Naive thymus-derived CD4-positive, alpha-beta T cell (primary cell): ENCODE measurements around the gene GPC2. TPM values are rescaled to one million over a fixed set of nuclear protein-coding genes. Genes with fewer than 3 reads are reported as not detected.

Experiments
- ATAC-seq: fragments of 150-1000 bp; cut with Tn5 transposase; 2 replicates; pipeline ENCODE4 v1.10.0; 2021; ENCODE audit warnings: mild to moderate bottlenecking, moderate library complexity
- CTCF ChIA-PET: fragments of 350-600 bp; sonication (Branson Sonifier 250); formaldehyde crosslinking; loops from one replicate; lab custom pipeline; 2021; ENCODE audit warnings: antibody characterized with exemption; lab: Charles Lee
- POLR2A ChIA-PET: fragments of 350-600 bp; sonication (Branson Sonifier 250); formaldehyde crosslinking; loops from one replicate; lab custom pipeline; 2021; ENCODE audit warnings: antibody characterized with exemption, inconsistent platforms; lab: Charles Lee
- DNase-seq, 9 donors: peaks; one replicate each; pipeline versions ENCODE4 v3.0.0 to v3.0.0-alpha.2; 2020 to 2022; ENCODE audit warnings: mixed read lengths in 1 of 9
- H3K27ac ChIP-seq: one replicate; pipeline ENCODE4 v1.7.0; 2013; ENCODE audit warnings: mild to moderate bottlenecking, low read depth, low read length, moderate library complexity
- H3K27me3 ChIP-seq, 2 donors: one replicate each; pipeline ENCODE4 v1.7.0; 2013; ENCODE audit warnings: low read length in 2 of 2, mild to moderate bottlenecking in 2 of 2, moderate library complexity in 2 of 2; ENCODE audit not compliant: control insufficient read depth in 2 of 2, insufficient read depth in 2 of 2
- H3K36me3 ChIP-seq, 3 experiments: 1 replicate in 2 of 3; 2 replicates in 1 of 3; pipeline ENCODE4 v1.7.0; 2013; ENCODE audit warnings: low read length in 3 of 3, mild to moderate bottlenecking in 3 of 3, moderate library complexity in 1 of 3; ENCODE audit not compliant: insufficient read depth in 3 of 3, control insufficient read depth in 2 of 3
- H3K4me1 ChIP-seq, 2 donors: one replicate each; pipeline ENCODE4 v1.7.0; 2013; ENCODE audit warnings: low read length in 2 of 2, mild to moderate bottlenecking in 2 of 2, moderate library complexity in 1 of 2; ENCODE audit not compliant: control insufficient read depth in 2 of 2, insufficient read depth in 2 of 2
- H3K4me3 ChIP-seq: 2 replicates; pipeline ENCODE4 v1.7.0; 2013; ENCODE audit warnings: mild to moderate bottlenecking, low read length
- H3K9me3 ChIP-seq, 3 experiments: 1 replicate in 2 of 3; 2 replicates in 1 of 3; pipeline ENCODE4 v1.7.0; 2013; ENCODE audit warnings: low read length in 3 of 3; ENCODE audit not compliant: control insufficient read depth in 2 of 3
- H3K27ac Mint-ChIP-seq, 9 donors: one replicate each; pipeline ENCODE4 v1.8.0; 2020 to 2022; ENCODE audit warnings: mixed read lengths in 9 of 9, mild to moderate bottlenecking in 8 of 9, moderate library complexity in 5 of 9, inconsistent platforms in 2 of 9
- H3K27me3 Mint-ChIP-seq, 5 donors: one replicate each; pipeline ENCODE4 v1.8.0; 2021 to 2022; ENCODE audit warnings: mixed read lengths in 5 of 5, mild to moderate bottlenecking in 1 of 5
- H3K36me3 Mint-ChIP-seq, 5 donors: one replicate each; pipeline ENCODE4 v1.8.0; 2020 to 2022; ENCODE audit warnings: mixed read lengths in 5 of 5, mild to moderate bottlenecking in 3 of 5, inconsistent platforms in 1 of 5
- H3K4me1 Mint-ChIP-seq, 7 donors: one replicate each; pipeline ENCODE4 v1.8.0; 2020 to 2022; ENCODE audit warnings: mixed read lengths in 7 of 7, mild to moderate bottlenecking in 3 of 7, inconsistent platforms in 1 of 7
- H3K4me3 Mint-ChIP-seq, 10 donors: one replicate each; pipeline ENCODE4 v1.8.0; 2020 to 2022; ENCODE audit warnings: mild to moderate bottlenecking in 10 of 10, mixed read lengths in 10 of 10, moderate library complexity in 6 of 10, inconsistent platforms in 2 of 10
- H3K9me3 Mint-ChIP-seq, 11 donors: one replicate each; pipeline ENCODE4 v1.8.0; 2020 to 2022; ENCODE audit warnings: mixed read lengths in 11 of 11, mild to moderate bottlenecking in 4 of 11, inconsistent platforms in 1 of 11, moderate library complexity in 1 of 11
- intact Hi-C, 2 donors: fragments of 100-400 bp; cut with micrococcal nuclease; formaldehyde crosslinking; loops; one replicate each; pipeline ENCODE4 v1.15.1; 2023
- polyA plus RNA-seq, 2 donors: library from polyadenylated mRNA; unstranded; fragments of 300-500 nt; fragmentation: Illumina TruSeq; gene quantifications; one replicate each; pipeline ENCODE4 v1.2.3, GENCODE V29; 2021
- total RNA-seq, 6 experiments: library from RNA in 5 of 6; stranded (reverse) in 5 of 6; gene quantifications; 1 replicate in 5 of 6; 2 replicates in 1 of 6; pipeline ENCODE4 v1.2.3 and lab custom pipeline; 2021 to 2026

The GPC2 gene
- total and polyA plus RNA-seq, 7 experiments from 2014 or later = 0.64 to 30.6 (median 12.3) TPM

- peaks cover 0 to 4% (median 0%) of the 10 kb centered on the region in 5 donors for H3K36me3 Mint-ChIP-seq
- H3K27me3 ChIP-seq = no peaks in the 10 kb centered on the region
- no peaks in the 10 kb centered on the region for H3K9me3 Mint-ChIP-seq
- no peak for DNase-seq
- H3K4me3 Mint-ChIP-seq = peak overlapping the region; percentile 86 to 95 (median 92)
- H3K4me3 ChIP-seq = peak overlapping the region; percentile 69
- H3K36me3 ChIP-seq = no peaks in the 10 kb centered on the region
- ATAC-seq = no peak
- intact Hi-C loops = loop anchor here (1.0 to 5.0 kb wide), 3 partner anchors 9 to 35 kb away; partner anchors contain the start of gene TRAPPC14 (in 2 of the 2)
- H3K27ac Mint-ChIP-seq = peak overlapping the region; percentile 87 to 99 (median 96)
- POLR2A ChIA-PET = interaction anchor here (0.9 to 23.1 kb wide), 15 partner anchors 13 to 53 kb away, joined by 3 to 383 read pairs (median 5); partner anchors contain the start of genes GPC2, LAMTOR4, MBLAC1 and PVRIG
- H3K4me1 ChIP-seq = peaks cover 30 to 82% of the 10 kb centered on the region in 2 donors
- H3K4me1 Mint-ChIP-seq = peaks cover 54 to 93% (median 82%) of the 10 kb centered on the region in 7 donors
- peaks cover 0 to 27% (median 5%) of the 10 kb centered on the region in 5 donors for H3K27me3 Mint-ChIP-seq
- H3K27ac ChIP-seq = peak overlapping the region; percentile 81
- no peaks in the 10 kb centered on the region for H3K9me3 ChIP-seq
- CTCF ChIA-PET = interaction anchor here (0.6 to 4.2 kb wide), 15 partner anchors 9 to 485 kb away, joined by 3 to 18 read pairs (median 5); partner anchors contain the start of genes GPC2, STAG3 and TRAPPC14
Measured at GRCh38 chr7:100166970-100167911, 9.9 kb downstream of the GPC2 start.

- Mint-ChIP-seq H3K36me3 (peaks cover 0 to 3% (median 0%) of the 10 kb centered on the region in 5 donors), H3K9me3 (no peaks in the 10 kb centered on the region), H3K4me1 (peaks cover 54 to 94% (median 83%) of the 10 kb centered on the region in 7 donors), H3K4me3 (peak overlapping the region; percentile 86 to 95 (median 92)), H3K27ac (peak overlapping the region; percentile 87 to 99 (median 96)), H3K27me3 (peaks cover 0 to 27% (median 5%) of the 10 kb centered on the region in 5 donors)
- Histone ChIP-seq H3K4me1 (peaks cover 30 to 78% of the 10 kb centered on the region in 2 donors), H3K27me3 (no peaks in the 10 kb centered on the region), H3K4me3 (peak overlapping the region; percentile 69), H3K9me3 (no peaks in the 10 kb centered on the region), H3K27ac (peak overlapping the region; percentile 81), H3K36me3 (no peaks in the 10 kb centered on the region)
- DNase-seq = peak in 7 of 9 donors; percentile 56 to 71 (median 61)
- peak; percentile 75 for ATAC-seq
- ChIA-PET POLR2A (interaction anchor here (0.8 to 23.1 kb wide), 15 partner anchors 14 to 54 kb away, joined by 3 to 383 read pairs (median 5); partner anchors contain the start of genes GPC2, LAMTOR4, PVRIG and STAG3), CTCF (interaction anchor here (0.9 to 4.2 kb wide), 10 partner anchors 9 to 51 kb away, joined by 3 to 18 read pairs (median 5); partner anchors contain the start of genes GPC2, STAG3 and TRAPPC14)
- intact Hi-C loops = loop anchor here (1.0 to 5.0 kb wide), 3 partner anchors 8 to 34 kb away; partner anchors contain the start of gene TRAPPC14 (in 2 of the 2)
Measured at GRCh38 chr7:100166317-100166940, 10.8 kb downstream of the GPC2 start.

- Mint-ChIP-seq H3K36me3 (peaks cover 0 to 2% (median 0%) of the 10 kb centered on the region in 5 donors), H3K4me3 (peak overlapping the region; percentile 70 to 90 (median 80)), H3K9me3 (no peaks in the 10 kb centered on the region), H3K27me3 (peaks cover 0 to 20% (median 5%) of the 10 kb centered on the region in 5 donors), H3K27ac (peak overlapping the region; percentile 88 to 98 (median 95)), H3K4me1 (peaks cover 44 to 93% (median 77%) of the 10 kb centered on the region in 7 donors)
- ATAC-seq (no peak), DNase-seq (no peak)
- ChIA-PET CTCF (interaction anchor here (0.6 to 4.2 kb wide), 7 partner anchors 13 to 53 kb away, joined by 3 to 18 read pairs (median 6); partner anchors contain the start of gene GPC2), POLR2A (interaction anchor here (0.6 to 23.1 kb wide), 9 partner anchors 13 to 80 kb away, joined by 3 to 383 read pairs (median 6); partner anchors contain the start of genes AP4M1, GPC2, LAMTOR4 and PVRIG)
- H3K4me3 ChIP-seq = no peak overlapping the region
- no peaks in the 10 kb centered on the region for H3K36me3 ChIP-seq
- H3K27me3 ChIP-seq = no peaks in the 10 kb centered on the region
- H3K9me3 ChIP-seq = no peaks in the 10 kb centered on the region
- intact Hi-C loops = loop anchor here in 1 of 2 donors (1.0 to 2.0 kb wide), 3 partner anchors 7 to 16 kb away; partner anchors contain the start of genes GPC2, LAMTOR4 and STAG3
- H3K4me1 ChIP-seq = peaks cover 25 to 60% of the 10 kb centered on the region in 2 donors
- peak overlapping the region; percentile 61 for H3K27ac ChIP-seq
Measured at GRCh38 chr7:100163871-100164270, 13.3 kb downstream of the GPC2 start.

- H3K4me3 Mint-ChIP-seq = peak overlapping the region; percentile 70 to 90 (median 80)
- Histone ChIP-seq H3K9me3 (no peaks in the 10 kb centered on the region), H3K27me3 (no peaks in the 10 kb centered on the region), H3K27ac (peak overlapping the region; percentile 61), H3K4me3 (peak overlapping the region; percentile 44), H3K4me1 (peaks cover 25 to 56% of the 10 kb centered on the region in 2 donors), H3K36me3 (peaks cover 0 to 4% (median 0%) of the 10 kb centered on the region in 3 experiments)
- peak; percentile 23 for ATAC-seq
- no peaks in the 10 kb centered on the region for H3K9me3 Mint-ChIP-seq
- DNase-seq = peak in 6 of 9 donors; percentile 57 to 77 (median 68)
- intact Hi-C loops = loop anchor here in 1 of 2 donors (1.0 to 2.0 kb wide), 3 partner anchors 8 to 15 kb away; partner anchors contain the start of genes GPC2, LAMTOR4 and STAG3
- H3K27ac Mint-ChIP-seq = peak overlapping the region; percentile 88 to 98 (median 95)
- peaks cover 43 to 87% (median 71%) of the 10 kb centered on the region in 7 donors for H3K4me1 Mint-ChIP-seq
- POLR2A ChIA-PET = interaction anchor here (0.6 to 23.1 kb wide), 10 partner anchors 12 to 272 kb away, joined by 3 to 383 read pairs (median 5); partner anchors contain the start of genes AP4M1, GPC2, LAMTOR4 and PVRIG
- peaks cover 0 to 2% (median 0%) of the 10 kb centered on the region in 5 donors for H3K36me3 Mint-ChIP-seq
- CTCF ChIA-PET = interaction anchor here (0.6 to 4.2 kb wide), 7 partner anchors 12 to 54 kb away, joined by 3 to 18 read pairs (median 6); partner anchors contain the start of gene LAMTOR4
- H3K27me3 Mint-ChIP-seq = peaks cover 0 to 14% (median 3%) of the 10 kb centered on the region in 5 donors
Measured at GRCh38 chr7:100163006-100163531, 14.1 kb downstream of the GPC2 start.

- H3K27ac ChIP-seq = no peak overlapping the region
- no peaks in the 10 kb centered on the region for H3K9me3 Mint-ChIP-seq
- H3K36me3 Mint-ChIP-seq = peaks cover 0 to 16% (median 5%) of the 10 kb centered on the region in 5 donors
- peak overlapping the region in 7 of 10 donors; percentile 13 to 89 (median 43) for H3K4me3 Mint-ChIP-seq
- DNase-seq = no peak
- no peak for ATAC-seq
- no peaks in the 10 kb centered on the region for H3K9me3 ChIP-seq
- CTCF ChIA-PET = interaction anchor here (0.5 to 4.8 kb wide), 8 partner anchors 7 to 187 kb away, joined by 3 to 16 read pairs (median 4); partner anchors contain the start of genes GAL3ST4, LAMTOR4 and PVRIG
- intact Hi-C loops = no loop called here
- H3K27me3 ChIP-seq = no peaks in the 10 kb centered on the region
- POLR2A ChIA-PET = interaction anchor here (1.5 to 23.1 kb wide), 4 partner anchors 9 to 62 kb away, joined by 3 to 383 read pairs (median 165); partner anchors contain the start of genes GPC2, LAMTOR4, STAG3 and TRAPPC14
- peak overlapping the region in 6 of 9 donors; percentile 48 to 98 (median 84) for H3K27ac Mint-ChIP-seq
- peaks cover 0 to 24% (median 6%) of the 10 kb centered on the region in 3 experiments for H3K36me3 ChIP-seq
- H3K4me1 Mint-ChIP-seq = peaks cover 33 to 84% (median 66%) of the 10 kb centered on the region in 7 donors
- peaks cover 13 to 45% of the 10 kb centered on the region in 2 donors for H3K4me1 ChIP-seq
- no peak overlapping the region for H3K4me3 ChIP-seq
- H3K27me3 Mint-ChIP-seq = no peaks in the 10 kb centered on the region
Measured at GRCh38 chr7:100160067-100160466, 17.1 kb downstream of the GPC2 start.
